Mucosa of rectum (tissue), 2 donors: ENCODE data around the gene HNRNPU.

Source experiments
- H3K27ac ChIP-seq, 2 donors: one replicate each; pipeline ENCODE4 v1.7.0; 2013; ENCODE audit warnings: inconsistent platforms in 2 of 2, low read depth in 2 of 2, low read length in 2 of 2
- H3K27me3 ChIP-seq, 2 donors: one replicate each; pipeline ENCODE4 v1.7.0; 2013; ENCODE audit warnings: low read length in 2 of 2; ENCODE audit not compliant: control insufficient read depth in 2 of 2, insufficient read depth in 2 of 2
- H3K36me3 ChIP-seq, 2 donors: one replicate each; pipeline ENCODE4 v1.7.0; 2013; ENCODE audit warnings: low read length in 2 of 2; ENCODE audit not compliant: control insufficient read depth in 2 of 2, insufficient read depth in 2 of 2
- H3K4me1 ChIP-seq, 2 donors: one replicate each; pipeline ENCODE4 v1.7.0; 2013; ENCODE audit warnings: low read length in 2 of 2, mild to moderate bottlenecking in 1 of 2; ENCODE audit not compliant: control insufficient read depth in 2 of 2, insufficient read depth in 2 of 2
- H3K4me3 ChIP-seq, 2 donors: one replicate each; pipeline ENCODE4 v1.7.0; 2013; ENCODE audit warnings: low read length in 2 of 2
- H3K9ac ChIP-seq, 2 donors: one replicate each; pipeline ENCODE4 v1.7.0; 2013; ENCODE audit warnings: low read length in 2 of 2, low read depth in 1 of 2, mild to moderate bottlenecking in 1 of 2
- H3K9me3 ChIP-seq, 2 donors: one replicate each; pipeline ENCODE4 v1.7.0; 2013; ENCODE audit warnings: low read length in 2 of 2; ENCODE audit not compliant: control insufficient read depth in 2 of 2
- donor health status: healthy.
- donor health status: Normal muscosa, but diverticular disease.

HNRNPU gene

GRCh38 chr1:244864253-244865027 is at the start of gene HNRNPU:
Gene HNRNPU, minus strand, starts transcription at chr1:244864543. Its CDS starts 236 bp downstream, at chr1:244864307.
- Histone ChIP-seq H3K27me3 (no peaks in the 10 kb centered on the region), H3K27ac (peak within 1 kb of the TSS; percentile 100), H3K9ac (peak within 1 kb of the TSS; percentile 98 to 100), H3K36me3 (peaks cover 16 to 17% of the 10 kb centered on the region in 2 donors), H3K4me3 (peak within 1 kb of the TSS; percentile 88 to 96), H3K9me3 (no peaks in the 10 kb centered on the region), H3K4me1 (peaks cover 21 to 30% of the 10 kb centered on the region in 2 donors)

- Histone ChIP-seq H3K36me3 (no peaks in the 10 kb centered on the region), H3K9ac (no peak overlapping the region), H3K27me3 (no peaks in the 10 kb centered on the region), H3K27ac (no peak overlapping the region), H3K4me3 (no peak overlapping the region), H3K9me3 (no peaks in the 10 kb centered on the region), H3K4me1 (peaks cover 0 to under 1% of the 10 kb centered on the region in 2 donors)
These were observed 49.5 kb upstream of the HNRNPU start for GRCh38 chr1:244913806-244914205.

- no peak overlapping the region for H3K27ac ChIP-seq
- H3K9me3 ChIP-seq, result no peaks in the 10 kb centered on the region
- no peak overlapping the region for H3K9ac ChIP-seq
- no peaks in the 10 kb centered on the region for H3K36me3 ChIP-seq
- no peaks in the 10 kb centered on the region for H3K4me1 ChIP-seq
- no peaks in the 10 kb centered on the region for H3K27me3 ChIP-seq
- H3K4me3 ChIP-seq, result no peak overlapping the region
These were observed 39.8 kb upstream of the HNRNPU start for GRCh38 chr1:244904119-244904518.

DNA sequence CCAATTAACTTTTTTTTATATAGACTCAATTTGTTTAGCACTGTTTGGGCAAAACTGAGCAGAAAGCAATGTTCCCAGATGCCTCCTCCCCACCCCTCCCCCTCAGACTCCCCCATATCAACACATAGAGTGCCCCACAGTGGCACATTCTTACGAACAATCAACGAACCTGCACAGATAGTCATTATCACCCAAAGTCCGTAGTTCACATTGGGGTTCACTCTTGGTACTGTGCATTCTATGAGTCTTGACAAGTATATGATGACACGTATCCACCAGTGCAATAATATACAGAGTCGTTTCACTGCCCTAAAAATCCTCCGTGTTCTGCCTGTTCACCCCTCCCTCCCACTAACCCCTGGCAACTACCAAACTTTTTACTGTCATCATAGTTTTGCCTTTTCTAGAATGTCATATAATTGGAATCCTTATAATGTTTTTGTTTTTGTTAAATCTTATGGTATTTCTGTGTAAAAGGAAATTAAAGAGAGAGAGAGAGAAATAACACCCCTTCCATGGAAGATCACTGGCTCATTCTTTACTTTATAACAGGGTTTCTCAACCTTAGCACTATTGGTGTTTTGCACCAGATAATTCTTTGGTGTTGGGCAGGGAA is 37.2 kb upstream of the HNRNPU start:
- H3K27me3 ChIP-seq, result no peaks in the 10 kb centered on the region
- H3K4me1 ChIP-seq, result no peaks in the 10 kb centered on the region
- no peaks in the 10 kb centered on the region for H3K9me3 ChIP-seq

GRCh38 chr1:244897476-244898254 is 33.3 kb upstream of the HNRNPU start:
- no peaks in the 10 kb centered on the region for H3K4me1 ChIP-seq
- H3K9me3 ChIP-seq, result no peaks in the 10 kb centered on the region

More for the DNA sequence above, 37.2 kb upstream of the HNRNPU start:
- Histone ChIP-seq H3K9ac (no peak overlapping the region), H3K36me3 (no peaks in the 10 kb centered on the region), H3K27ac (no peak overlapping the region), H3K4me3 (no peak overlapping the region)

DNA sequence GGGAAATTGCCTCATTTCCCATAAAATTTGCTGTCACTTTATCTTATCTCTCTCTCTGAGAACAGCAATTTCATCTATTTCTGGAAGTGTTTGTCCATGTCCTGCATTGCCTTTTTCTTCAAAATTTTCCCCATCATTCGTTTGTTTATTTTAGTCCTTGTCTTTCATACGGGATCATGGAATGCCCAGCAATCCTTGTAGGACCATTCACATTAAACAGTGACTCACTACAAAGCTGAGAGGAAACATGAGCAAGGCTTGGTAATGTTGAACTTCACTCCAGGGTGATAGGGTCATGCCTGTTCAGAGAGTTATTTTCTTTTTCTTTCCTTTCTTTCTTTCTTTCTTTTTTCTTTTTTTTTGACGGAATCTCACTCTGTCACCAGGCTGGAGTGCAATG is 32.2 kb upstream of the HNRNPU start:
- Histone ChIP-seq H3K36me3 (no peaks in the 10 kb centered on the region), H3K9ac (no peak overlapping the region), H3K9me3 (no peaks in the 10 kb centered on the region), H3K4me1 (no peaks in the 10 kb centered on the region), H3K27me3 (no peaks in the 10 kb centered on the region), H3K27ac (no peak overlapping the region), H3K4me3 (no peak overlapping the region)

More at GRCh38 chr1:244897476-244898254, 33.3 kb upstream of the HNRNPU start:
- Histone ChIP-seq H3K4me3 (no peak overlapping the region), H3K36me3 (no peaks in the 10 kb centered on the region), H3K9ac (no peak overlapping the region), H3K27me3 (no peaks in the 10 kb centered on the region), H3K27ac (no peak overlapping the region)

- no peaks in the 10 kb centered on the region for H3K27me3 ChIP-seq
- no peak overlapping the region for H3K27ac ChIP-seq
- H3K9ac ChIP-seq, result no peak overlapping the region
- H3K4me1 ChIP-seq, result no peaks in the 10 kb centered on the region
- no peak overlapping the region for H3K4me3 ChIP-seq
- H3K9me3 ChIP-seq, result no peaks in the 10 kb centered on the region
- H3K36me3 ChIP-seq, result no peaks in the 10 kb centered on the region
These were observed 29.5 kb upstream of the HNRNPU start for GRCh38 chr1:244893836-244894235.

- no peaks in the 10 kb centered on the region for H3K4me1 ChIP-seq
- H3K36me3 ChIP-seq, result no peaks in the 10 kb centered on the region
- H3K9me3 ChIP-seq, result no peaks in the 10 kb centered on the region
- H3K4me3 ChIP-seq, result no peak overlapping the region
- H3K27me3 ChIP-seq, result no peaks in the 10 kb centered on the region
- H3K9ac ChIP-seq, result no peak overlapping the region
- H3K27ac ChIP-seq, result no peak overlapping the region
These were observed 22.9 kb upstream of the HNRNPU start for GRCh38 chr1:244887281-244887680.

DNA sequence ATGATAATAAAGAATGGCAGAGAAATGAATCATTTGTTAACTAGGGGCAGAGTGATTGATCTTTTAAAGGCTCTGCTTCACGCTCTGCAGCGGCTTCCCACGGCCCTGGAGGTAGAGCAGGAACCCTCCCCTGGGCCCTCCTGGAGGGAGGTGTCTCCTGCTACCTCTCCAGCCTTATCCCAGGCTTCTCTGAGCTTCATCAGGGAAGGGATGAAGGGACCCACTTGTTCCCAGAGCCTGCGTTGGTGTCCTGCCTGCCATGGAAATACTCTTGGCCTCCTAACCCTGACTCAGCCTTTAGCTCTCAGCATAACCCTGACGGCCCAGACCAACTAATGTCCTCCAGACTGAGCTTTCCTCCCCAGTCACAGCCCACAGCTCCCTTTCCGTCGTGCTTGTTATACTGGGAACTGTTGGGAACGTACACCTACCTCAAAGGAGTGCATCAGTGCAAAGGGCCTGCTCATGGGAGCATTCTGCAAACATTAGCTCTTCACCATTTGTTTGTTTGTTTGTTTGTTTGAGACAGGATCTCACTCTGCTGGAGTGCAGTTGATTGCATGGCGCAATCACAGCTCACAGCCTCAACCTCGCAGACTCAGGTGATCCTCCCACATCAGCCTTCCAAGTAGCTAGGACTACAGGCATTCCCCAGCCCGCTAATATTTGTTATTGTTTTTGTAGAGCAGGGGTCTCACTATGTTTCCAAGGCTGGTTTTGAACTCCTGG is 17.4 kb upstream of the HNRNPU start:
- H3K36me3 ChIP-seq, result no peaks in the 10 kb centered on the region
- no peaks in the 10 kb centered on the region for H3K9me3 ChIP-seq
- no peak overlapping the region for H3K4me3 ChIP-seq
- H3K27me3 ChIP-seq, result no peaks in the 10 kb centered on the region
- no peak overlapping the region for H3K9ac ChIP-seq
- H3K27ac ChIP-seq, result no peak overlapping the region
- no peaks in the 10 kb centered on the region for H3K4me1 ChIP-seq
